SK-N-SH treated with all-trans-retinoic acid at 6 μM for 48 hours (cell line): ENCODE measurements around the gene SMAD4.

Experiments used
- ATAC-seq: fragments of 200-7000 bp; cut with Tn5 transposase; 3 replicates; pipeline ENCODE4 v1.9.1; 2020; ENCODE audit warnings: mild to moderate bottlenecking, moderate library complexity
- ARNTL ChIP-seq: fragments of 450-650 bp; formaldehyde crosslinking; IDR thresholded peaks from 2 replicates; pipeline ENCODE4 v1.5.0; 2020; ENCODE audit warnings: low read depth, mild to moderate bottlenecking, moderate library complexity, borderline replicate concordance
- BACH2 ChIP-seq: fragments of 250-450 bp; sonication (Bioruptor Pico); IDR thresholded peaks from 2 replicates; pipeline ENCODE4 v1.9.0; 2021; ENCODE audit warnings: mild to moderate bottlenecking, borderline replicate concordance
- CREB5 ChIP-seq: fragments of 250-450 bp; sonication (Bioruptor Pico); IDR thresholded peaks from 2 replicates; pipeline ENCODE4 v1.5.1; 2020; ENCODE audit warnings: low read depth, mild to moderate bottlenecking, moderate library complexity
- CSDC2 ChIP-seq: fragments of 250-450 bp; sonication (Bioruptor Pico); IDR thresholded peaks from 2 replicates; pipeline ENCODE4 v1.5.0; 2020; ENCODE audit warnings: mild to moderate bottlenecking, moderate library complexity
- CSRNP3 ChIP-seq: fragments of 250-450 bp; sonication (Bioruptor Pico); IDR thresholded peaks from 2 replicates; pipeline ENCODE4 v1.5.1; 2021; ENCODE audit warnings: mild to moderate bottlenecking, moderate library complexity
- ESRRG ChIP-seq: fragments of 250-450 bp; sonication (Bioruptor Pico); IDR thresholded peaks from 2 replicates; pipeline ENCODE4 v1.6.1; 2021; ENCODE audit warnings: mild to moderate bottlenecking
- GLIS3 ChIP-seq: fragments of 250-450 bp; sonication (Bioruptor Pico); IDR thresholded peaks from 2 replicates; pipeline ENCODE4 v1.5.0; 2020; ENCODE audit warnings: mild to moderate bottlenecking, moderate library complexity
- ISL1 ChIP-seq: fragments of 250-450 bp; sonication (Bioruptor Pico); IDR thresholded peaks from 2 replicates; pipeline ENCODE4 v2.1.2; 2022; ENCODE audit warnings: mild to moderate bottlenecking, moderate library complexity
- POU6F1 ChIP-seq: fragments of 250-450 bp; sonication (Bioruptor Pico); IDR thresholded peaks from 2 replicates; pipeline ENCODE4 v1.8.0; 2021; ENCODE audit warnings: low read depth, mild to moderate bottlenecking, moderate library complexity, borderline replicate concordance
- PPARA ChIP-seq: fragments of 250-450 bp; sonication (Bioruptor Pico); IDR thresholded peaks from 2 replicates; pipeline ENCODE4 v1.5.0; 2020; ENCODE audit warnings: mild to moderate bottlenecking, borderline replicate concordance
- RARB ChIP-seq: fragments of 250-450 bp; sonication (Bioruptor Pico); IDR thresholded peaks from 2 replicates; pipeline ENCODE4 v1.8.0; 2021; ENCODE audit warnings: mild to moderate bottlenecking, moderate library complexity
- SNAI2 ChIP-seq: fragments of 250-450 bp; sonication (Bioruptor Pico); IDR thresholded peaks from 2 replicates; pipeline ENCODE4 v1.5.0; 2020; ENCODE audit warnings: mild to moderate bottlenecking, moderate library complexity
- TCF4 ChIP-seq: fragments of 250-450 bp; sonication (Bioruptor Pico); IDR thresholded peaks from 2 replicates; pipeline ENCODE4 v1.8.0; 2021; ENCODE audit warnings: mild to moderate bottlenecking, moderate library complexity, borderline replicate concordance
- TOX ChIP-seq: fragments of 250-450 bp; sonication (Bioruptor Pico); IDR thresholded peaks from 2 replicates; pipeline ENCODE4 v1.8.0; 2021; ENCODE audit warnings: mild to moderate bottlenecking, moderate library complexity, borderline replicate concordance
- TSHZ2 ChIP-seq: fragments of 250-450 bp; sonication (Bioruptor Pico); IDR thresholded peaks from 2 replicates; pipeline ENCODE4 v1.5.0; 2020; ENCODE audit warnings: mild to moderate bottlenecking, moderate library complexity
- ZC3H10 ChIP-seq: fragments of 250-450 bp; sonication (Bioruptor Pico); IDR thresholded peaks from 2 replicates; pipeline ENCODE4 v1.5.1; 2021; ENCODE audit warnings: mild to moderate bottlenecking, moderate library complexity
- ZFP3 ChIP-seq: fragments of 250-450 bp; sonication (Bioruptor Pico); IDR thresholded peaks from 2 replicates; pipeline ENCODE4 v1.5.0; 2020; ENCODE audit warnings: mild to moderate bottlenecking, moderate library complexity
- ZFP30 ChIP-seq: fragments of 450-650 bp; formaldehyde crosslinking; IDR thresholded peaks from 2 replicates; pipeline ENCODE4 v1.5.0; 2022; ENCODE audit warnings: mild to moderate bottlenecking, moderate library complexity
- ZNF565 ChIP-seq: fragments of 450-650 bp; formaldehyde crosslinking; conservative IDR thresholded peaks from 2 replicates; pipeline ENCODE4 v1.5.0; 2020; ENCODE audit warnings: low read depth, mild to moderate bottlenecking, moderate library complexity
- ZNF70 ChIP-seq: fragments of 450-650 bp; formaldehyde crosslinking; IDR thresholded peaks from 2 replicates; pipeline ENCODE4 v1.5.0; 2020; ENCODE audit warnings: mild to moderate bottlenecking, moderate library complexity
- ZNF8 ChIP-seq: fragments of 450-650 bp; formaldehyde crosslinking; IDR thresholded peaks from 2 replicates; pipeline ENCODE4 v1.5.0; 2020; ENCODE audit warnings: mild to moderate bottlenecking, moderate library complexity
- TF ChIP-seq, protein P1 (sequence below): fragments of 250-450 bp; sonication (Bioruptor Pico); IDR thresholded peaks from 2 replicates; pipeline ENCODE4 v1.8.0; 2020; ENCODE audit warnings: mild to moderate bottlenecking, moderate library complexity, borderline replicate concordance

The SMAD4 gene

GRCh38 chr18:51074605-51075004 is 44.6 kb downstream of the SMAD4 start:
- TF ChIP-seq PPARA (CRISPR knock-in tag) (no peak), ZFP30 (CRISPR knock-in tag) (no peak), GLIS3 (no peak), TSHZ2 (CRISPR knock-in tag) (no peak), CSDC2 (CRISPR knock-in tag) (no peak), POU6F1 (CRISPR knock-in tag) (no peak), ZC3H10 (no peak), ZFP3 (CRISPR knock-in tag) (no peak), CREB5 (CRISPR knock-in tag) (no peak), CSRNP3 (CRISPR knock-in tag) (no peak), SNAI2 (no peak), TOX (CRISPR knock-in tag) (no peak), RARB (CRISPR knock-in tag) (no peak), ISL1 (no peak), ZNF565 (CRISPR knock-in tag) (no peak), ARNTL (CRISPR knock-in tag) (no peak), ZNF70 (CRISPR knock-in tag) (no peak)
- TF ChIP-seq, protein P1, sequence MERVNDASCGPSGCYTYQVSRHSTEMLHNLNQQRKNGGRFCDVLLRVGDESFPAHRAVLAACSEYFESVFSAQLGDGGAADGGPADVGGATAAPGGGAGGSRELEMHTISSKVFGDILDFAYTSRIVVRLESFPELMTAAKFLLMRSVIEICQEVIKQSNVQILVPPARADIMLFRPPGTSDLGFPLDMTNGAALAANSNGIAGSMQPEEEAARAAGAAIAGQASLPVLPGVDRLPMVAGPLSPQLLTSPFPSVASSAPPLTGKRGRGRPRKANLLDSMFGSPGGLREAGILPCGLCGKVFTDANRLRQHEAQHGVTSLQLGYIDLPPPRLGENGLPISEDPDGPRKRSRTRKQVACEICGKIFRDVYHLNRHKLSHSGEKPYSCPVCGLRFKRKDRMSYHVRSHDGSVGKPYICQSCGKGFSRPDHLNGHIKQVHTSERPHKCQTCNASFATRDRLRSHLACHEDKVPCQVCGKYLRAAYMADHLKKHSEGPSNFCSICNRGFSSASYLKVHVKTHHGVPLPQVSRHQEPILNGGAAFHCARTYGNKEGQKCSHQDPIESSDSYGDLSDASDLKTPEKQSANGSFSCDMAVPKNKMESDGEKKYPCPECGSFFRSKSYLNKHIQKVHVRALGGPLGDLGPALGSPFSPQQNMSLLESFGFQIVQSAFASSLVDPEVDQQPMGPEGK (CRISPR knock-in tag): no peak
- no peak for ATAC-seq

GRCh38 chr18:51076503-51076902 is 46.5 kb downstream of the SMAD4 start:
- no peak for ATAC-seq
- TF ChIP-seq CSDC2 (CRISPR knock-in tag) (no peak), SNAI2 (no peak), TSHZ2 (CRISPR knock-in tag) (no peak), ARNTL (CRISPR knock-in tag) (no peak), CSRNP3 (CRISPR knock-in tag) (no peak), BACH2 (no peak), PPARA (CRISPR knock-in tag) (no peak), ZFP3 (CRISPR knock-in tag) (no peak), TCF4 (no peak), GLIS3 (no peak), ZC3H10 (no peak), ZNF8 (CRISPR knock-in tag) (no peak), ISL1 (no peak), ZNF565 (CRISPR knock-in tag) (no peak), ESRRG (no peak)
- TF ChIP-seq, protein P1 (CRISPR knock-in tag): no peak
